GM21515 (cell line): ENCODE data around the gene FHIT.
A peak's percentile ranks its signal among the peaks of the same experiment; 100 is the strongest.

Experiments
- ATAC-seq: cut with Tn5 transposase; IDR thresholded peaks from one replicate; pipeline ENCODE4 v1.9.1; 2021; ENCODE audit not compliant: unreplicated experiment

The FHIT gene

DNA sequence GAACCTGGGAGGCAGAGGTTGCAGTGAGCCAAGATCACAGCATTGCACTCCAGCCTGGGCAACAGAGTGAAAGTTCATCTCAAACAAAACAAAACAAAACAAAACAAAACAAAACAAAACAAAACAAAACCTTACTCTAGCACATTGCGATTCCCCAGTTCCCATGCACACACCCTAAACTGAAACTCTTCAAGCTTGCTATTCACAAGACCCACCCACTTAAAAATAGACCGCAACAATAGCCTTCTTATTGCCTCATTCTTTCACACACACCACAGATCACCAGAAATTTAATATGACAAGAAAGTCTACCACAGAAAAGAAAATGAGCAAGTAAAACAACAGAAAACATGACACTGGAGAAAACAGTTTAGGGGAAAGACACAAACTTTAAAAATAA is 598.4 kb downstream of the FHIT start:
- peak; percentile 55 for ATAC-seq

DNA sequence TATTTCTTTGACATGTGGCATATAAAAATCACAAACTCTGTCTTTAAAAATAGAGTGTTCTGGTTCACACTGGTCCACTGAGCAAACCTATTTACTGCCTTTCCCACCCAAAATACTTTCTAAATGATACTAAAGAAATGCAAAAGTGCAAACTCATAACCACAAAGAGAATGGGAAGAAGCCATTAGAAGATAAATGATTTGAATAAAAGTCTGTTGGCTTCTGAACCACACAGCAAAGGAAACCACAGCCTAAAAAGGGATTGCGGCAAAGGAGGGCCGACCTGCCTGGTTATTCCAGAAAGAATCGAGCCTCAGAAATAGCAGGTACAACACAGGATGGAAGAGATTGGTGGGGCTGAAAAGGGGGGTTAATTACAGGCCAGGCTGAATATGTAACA is 599.5 kb downstream of the FHIT start:
- no peak for ATAC-seq

DNA sequence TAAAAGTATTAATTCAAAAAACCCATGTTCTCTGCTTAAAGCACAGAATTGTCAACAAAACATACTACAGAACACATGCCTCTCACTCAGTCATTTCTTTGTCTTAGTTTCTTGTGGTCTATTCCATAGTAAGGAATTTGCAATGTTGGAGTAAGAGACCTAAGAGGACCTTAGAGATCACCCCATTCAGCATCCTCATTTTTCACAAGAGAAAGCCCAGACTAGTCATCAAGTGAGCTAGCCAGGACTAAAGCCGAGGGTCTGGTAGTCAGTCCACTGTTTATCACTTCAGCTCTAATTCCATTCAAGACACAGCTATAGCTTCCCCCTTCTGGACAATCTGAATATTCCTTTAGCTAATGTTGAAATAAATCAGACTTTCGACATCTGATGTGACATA is 601.1 kb downstream of the FHIT start:
- ATAC-seq: no peak

DNA sequence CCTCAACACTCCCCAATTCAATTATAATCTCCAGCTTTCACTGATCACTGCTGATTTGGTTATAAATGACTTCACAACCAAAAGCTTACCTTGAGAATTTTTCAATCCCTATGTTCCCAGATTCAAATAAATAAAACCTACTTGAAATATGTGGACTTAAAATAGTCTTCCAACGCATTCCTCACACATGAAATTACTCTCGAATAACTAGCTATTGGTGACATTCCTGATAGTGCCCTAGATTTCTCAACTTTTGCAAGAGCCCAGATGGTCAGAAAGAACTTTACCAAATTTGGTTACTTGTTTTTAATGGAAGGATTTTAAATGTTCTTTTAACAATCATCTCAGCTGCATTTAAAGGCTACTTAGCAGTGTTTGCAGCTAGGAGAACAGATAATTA is 605.5 kb downstream of the FHIT start:
- no peak for ATAC-seq

GRCh38 chr3:60643831-60644230 is 607.4 kb downstream of the FHIT start:
- no peak for ATAC-seq

DNA sequence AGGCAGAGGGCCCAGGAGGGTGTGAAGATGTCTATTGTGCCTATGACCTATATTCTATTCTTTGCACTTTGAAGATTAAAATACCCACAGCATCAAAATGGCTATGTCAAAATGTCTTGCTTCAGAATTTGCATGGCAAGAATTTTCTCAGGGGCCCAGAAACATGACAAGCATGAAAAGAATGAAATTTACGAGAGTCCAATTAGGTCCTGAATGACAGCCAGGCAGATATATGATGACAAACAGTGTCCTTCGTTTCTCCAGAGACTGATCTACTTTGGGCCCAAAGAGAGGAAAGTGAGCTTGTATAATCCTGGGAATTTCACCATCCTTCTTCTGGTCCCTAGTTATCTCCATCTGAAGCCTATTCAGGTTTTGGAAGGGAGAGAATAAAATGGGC is 609.9 kb downstream of the FHIT start:
- ATAC-seq: no peak

GRCh38 chr3:60636846-60637245 is 614.4 kb downstream of the FHIT start:
- ATAC-seq: no peak

GRCh38 chr3:60633644-60634043 is 617.6 kb downstream of the FHIT start:
- no peak for ATAC-seq

DNA sequence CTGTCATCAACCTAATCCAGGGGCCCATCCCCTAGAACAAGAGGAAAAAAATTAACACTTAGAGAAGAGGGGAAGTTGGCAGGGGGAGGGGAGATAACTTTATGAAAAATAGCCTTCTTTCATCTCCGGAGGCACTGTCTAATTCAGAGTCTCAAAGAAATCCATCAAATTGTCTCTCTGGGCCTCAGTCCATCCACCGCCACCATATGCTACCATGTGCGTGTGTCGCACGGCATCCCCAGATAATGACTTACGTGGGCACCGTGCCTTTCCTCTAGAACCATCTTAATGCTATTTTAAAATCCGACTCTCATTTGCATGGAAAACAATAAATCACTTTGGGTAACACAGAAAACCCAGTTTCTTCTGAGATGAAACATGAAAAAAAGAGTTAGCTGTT is 619.7 kb downstream of the FHIT start:
- no peak for ATAC-seq

- no peak for ATAC-seq
Observed at GRCh38 chr3:60630953-60631352, 620.3 kb downstream of the FHIT start.

DNA sequence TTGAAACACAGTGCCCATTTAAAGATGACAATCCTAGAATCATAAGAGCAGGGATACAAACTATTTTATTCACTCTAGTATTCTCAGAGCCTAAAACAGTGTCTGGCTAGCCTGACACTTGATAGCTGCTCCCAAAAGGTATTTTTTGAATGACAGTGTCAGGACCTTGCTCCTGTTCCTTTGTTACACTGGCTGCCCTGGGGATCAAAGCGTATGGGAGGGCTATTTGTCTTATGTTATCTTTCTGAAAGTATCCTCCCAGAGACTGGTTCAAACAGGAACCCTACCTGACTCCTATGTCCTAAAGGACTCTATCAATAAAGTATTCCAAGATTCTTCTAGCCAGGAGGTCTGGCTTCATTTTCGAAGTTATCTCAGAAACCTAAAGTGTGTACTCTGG is 621.4 kb downstream of the FHIT start:
- ATAC-seq: no peak

DNA sequence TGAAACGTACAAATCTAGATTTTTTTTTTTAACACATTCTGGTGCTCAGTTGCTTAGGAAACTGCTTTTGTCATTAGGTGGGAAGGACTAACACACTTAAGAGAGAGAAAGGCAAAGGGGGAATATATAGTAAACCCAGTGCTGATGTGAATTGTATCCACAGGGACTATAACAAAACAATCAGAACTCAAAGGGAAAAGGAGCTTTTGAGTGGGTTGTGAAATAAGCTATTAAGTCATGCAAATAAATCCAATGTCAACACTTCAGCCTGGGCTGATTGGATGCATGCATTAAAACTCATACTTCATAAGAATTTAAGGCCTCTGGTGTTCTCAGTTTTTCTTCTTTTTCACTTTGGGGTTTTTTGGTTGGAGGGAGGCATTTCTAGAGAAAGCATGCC is 628.9 kb downstream of the FHIT start:
- no peak for ATAC-seq

DNA sequence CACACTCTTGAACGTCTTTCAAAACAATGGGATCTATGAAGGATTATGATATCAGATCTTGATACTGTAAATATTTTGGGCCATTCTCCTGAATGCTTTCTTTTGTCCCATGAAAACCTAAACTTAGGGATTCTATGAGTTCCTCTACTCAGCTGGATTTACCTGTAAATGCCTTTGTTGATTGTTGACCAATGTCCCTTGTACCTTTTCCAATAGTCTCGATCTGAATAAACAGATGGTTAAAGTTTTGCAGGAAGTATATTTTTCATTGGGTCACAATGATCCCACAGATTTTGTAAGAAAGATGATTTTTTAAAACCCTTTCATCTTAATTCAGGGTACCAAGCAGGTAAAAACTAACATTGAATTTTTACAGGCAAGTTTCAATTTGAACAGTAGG is 634.1 kb downstream of the FHIT start:
- ATAC-seq: no peak

DNA sequence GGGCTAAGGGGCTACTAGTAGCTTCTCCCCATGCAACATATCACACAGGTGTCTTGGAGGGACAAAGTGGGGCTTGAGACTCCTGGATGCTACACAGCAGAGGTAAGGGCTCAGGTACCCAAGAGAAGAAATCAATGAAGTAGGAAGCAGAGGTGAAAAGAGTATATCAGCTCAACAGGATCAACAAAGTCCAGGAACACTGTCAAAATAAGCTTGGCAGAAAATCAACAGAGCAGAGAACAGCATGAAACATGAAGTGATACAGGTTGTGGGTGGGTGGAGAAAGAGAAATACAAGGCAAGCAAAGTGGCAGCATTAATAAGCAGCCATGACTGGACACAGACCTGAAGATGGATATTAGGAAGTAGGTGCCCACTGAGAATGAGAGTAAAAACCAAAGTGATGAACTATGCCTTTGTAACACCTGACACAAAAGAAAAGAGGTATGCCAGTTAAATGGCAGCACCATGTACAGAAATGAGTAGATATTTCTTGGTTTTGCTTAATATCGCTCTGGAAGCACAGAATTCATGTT is 637.4 kb downstream of the FHIT start:
- ATAC-seq: no peak

- no peak for ATAC-seq
Observed at GRCh38 chr3:60610441-60611112, 640.7 kb downstream of the FHIT start.

GRCh38 chr3:60609446-60609845 is 641.8 kb downstream of the FHIT start:
- no peak for ATAC-seq

DNA sequence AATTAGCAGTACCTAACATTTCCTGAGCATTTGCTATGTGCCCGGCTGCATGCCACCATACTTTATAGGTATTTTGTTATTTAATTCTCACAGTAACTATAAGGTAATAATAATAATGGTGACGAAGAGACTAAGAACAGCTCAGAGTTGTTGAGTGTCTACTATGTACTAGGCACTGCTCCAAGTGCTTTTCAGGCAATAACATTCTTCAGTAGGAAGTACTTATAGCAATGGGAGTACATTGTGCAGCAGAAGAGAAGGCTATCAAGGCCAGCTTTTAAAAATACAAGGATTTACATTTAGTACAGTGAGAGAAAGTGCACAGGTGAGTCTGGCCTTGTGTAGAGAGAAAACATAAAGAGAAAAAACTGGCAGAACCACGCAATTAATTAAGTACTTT is 647.4 kb downstream of the FHIT start:
- ATAC-seq: no peak

DNA sequence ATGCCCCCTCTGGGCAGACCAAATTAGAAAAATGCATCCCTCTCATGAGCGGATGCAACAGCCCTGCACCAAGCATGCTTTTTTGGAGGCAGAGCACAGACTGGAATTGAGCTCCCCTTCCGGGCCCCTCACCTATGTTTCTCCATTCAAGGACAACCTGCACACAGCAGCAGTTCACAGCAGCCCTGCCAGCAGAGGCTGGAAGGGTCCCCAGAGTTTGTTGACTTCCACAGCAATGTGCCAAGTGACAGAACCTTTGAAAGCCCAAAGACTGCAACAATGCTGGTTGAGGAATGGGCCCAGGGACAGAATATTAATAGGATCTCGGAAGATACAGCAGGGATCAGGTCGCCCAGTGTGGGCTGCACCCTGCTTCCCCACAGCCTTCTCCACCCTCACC is 650.4 kb downstream of the FHIT start:
- ATAC-seq: no peak

DNA sequence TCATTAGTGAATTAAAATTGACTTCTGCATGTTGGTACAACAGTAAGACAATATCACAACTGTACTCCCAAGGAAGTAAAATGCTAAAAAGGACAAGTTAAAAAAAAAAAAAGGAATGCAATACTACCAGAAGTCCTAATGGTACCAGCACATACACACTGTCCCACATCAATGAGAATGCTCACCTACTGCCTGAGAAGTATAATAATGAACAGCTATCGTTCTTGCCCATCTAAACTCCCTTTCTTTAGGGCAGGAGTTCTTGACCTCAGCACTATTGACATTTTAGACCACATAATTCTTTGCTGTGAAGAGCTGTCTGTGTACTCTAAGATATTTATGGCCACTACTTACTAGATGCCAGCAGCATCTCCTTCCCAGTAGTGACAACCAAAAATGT is 651.7 kb downstream of the FHIT start:
- ATAC-seq: no peak

- ATAC-seq: no peak
Observed at GRCh38 chr3:60598671-60599070, 652.6 kb downstream of the FHIT start.

- ATAC-seq: no peak
Observed at GRCh38 chr3:60594025-60594424, 657.2 kb downstream of the FHIT start.

DNA sequence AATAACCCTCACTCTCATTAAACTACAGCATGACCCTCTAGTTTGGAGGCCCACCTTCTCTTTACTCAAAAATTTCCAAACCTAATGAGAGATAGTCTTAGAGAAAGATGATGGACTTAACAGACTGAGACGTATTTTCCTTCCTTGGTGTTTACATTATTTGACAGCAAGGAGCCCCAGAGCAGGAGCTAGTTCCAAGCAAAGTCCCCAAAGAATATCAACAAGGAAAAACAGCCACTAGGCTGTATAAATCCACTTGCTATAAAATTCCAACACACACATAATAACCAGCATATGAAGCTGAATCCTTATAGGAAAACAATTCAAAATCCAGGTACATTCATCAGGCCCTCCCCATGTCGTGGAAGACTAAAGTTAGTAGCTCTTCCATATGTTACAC is 660.0 kb downstream of the FHIT start:
- no peak for ATAC-seq

- no peak for ATAC-seq
Observed at GRCh38 chr3:60588806-60589205, 662.4 kb downstream of the FHIT start.
